ENCODE results near the gene MRPL41. TPM values are rescaled to one million over a fixed set of nuclear protein-coding genes. Genes with fewer than 3 reads are reported as not detected.
A peak's percentile ranks its signal among the peaks of the same experiment; 100 is the strongest.

MRPL41 gene
- total and polyA plus RNA-seq, 2 of the 13 experiments (the other 11 are each of a cell fraction or from before 2014, with no cell fraction given): 20.9 to 54.0 TPM

DNA sequence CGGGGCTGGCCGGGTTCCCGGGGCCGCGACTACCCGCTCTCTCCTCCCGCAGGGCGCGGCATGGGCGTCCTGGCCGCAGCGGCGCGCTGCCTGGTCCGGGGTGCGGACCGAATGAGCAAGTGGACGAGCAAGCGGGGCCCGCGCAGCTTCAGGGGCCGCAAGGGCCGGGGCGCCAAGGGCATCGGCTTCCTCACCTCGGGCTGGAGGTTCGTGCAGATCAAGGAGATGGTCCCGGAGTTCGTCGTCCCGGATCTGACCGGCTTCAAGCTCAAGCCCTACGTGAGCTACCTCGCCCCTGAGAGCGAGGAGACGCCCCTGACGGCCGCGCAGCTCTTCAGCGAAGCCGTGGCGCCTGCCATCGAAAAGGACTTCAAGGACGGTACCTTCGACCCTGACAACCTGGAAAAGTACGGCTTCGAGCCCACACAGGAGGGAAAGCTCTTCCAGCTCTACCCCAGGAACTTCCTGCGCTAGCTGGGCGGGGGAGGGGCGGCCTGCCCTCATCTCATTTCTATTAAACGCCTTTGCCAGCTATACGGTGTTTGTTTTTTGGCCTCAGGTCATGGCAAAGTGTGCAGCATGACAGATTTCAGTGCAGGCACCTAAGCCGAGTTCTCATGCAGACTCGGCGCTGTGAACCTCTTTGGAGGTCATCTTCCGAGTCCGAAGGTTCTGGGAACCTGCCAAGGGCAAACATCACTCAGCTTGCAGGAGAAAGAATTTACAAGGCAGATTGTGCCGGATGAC lies 516 bp downstream of the MRPL41 start (continued):
- TF ChIP-seq, protein P1, sequence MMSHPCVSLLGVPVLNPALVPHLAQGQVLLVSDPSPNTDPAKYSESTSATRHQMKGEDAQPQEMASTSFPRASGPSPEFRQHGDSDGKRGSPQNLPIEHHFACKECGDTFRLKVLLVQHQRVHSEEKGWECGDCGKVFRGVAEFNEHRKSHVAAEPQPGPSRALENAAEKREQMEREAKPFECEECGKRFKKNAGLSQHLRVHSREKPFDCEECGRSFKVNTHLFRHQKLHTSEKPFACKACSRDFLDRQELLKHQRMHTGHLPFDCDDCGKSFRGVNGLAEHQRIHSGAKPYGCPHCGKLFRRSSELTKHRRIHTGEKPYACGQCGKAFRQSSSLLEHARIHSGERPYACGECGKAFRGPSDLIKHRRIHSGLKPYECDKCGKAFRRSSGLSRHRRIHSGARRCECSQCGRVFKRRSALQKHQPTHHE (CRISPR knock-in tag; IDR thresholded peaks at IDR 0.05; ENCODE audit: borderline replicate concordance): no peak
- TF ChIP-seq KAT7 (CRISPR knock-in tag; IDR thresholded peaks at IDR 0.05; ENCODE audit: borderline replicate concordance) (no peak; the same call in 1 of the 2 replicates), MYNN (CRISPR knock-in tag; IDR thresholded peaks at IDR 0.05; ENCODE audit: low read depth) (no peak), ZNF180 (CRISPR knock-in tag; IDR thresholded peaks at IDR 0.05; ENCODE audit: borderline replicate concordance, low read depth) (no peak), RAD51 (IDR thresholded peaks at IDR 0.05; ENCODE audit: borderline replicate concordance) (no peak), SMYD3 (CRISPR knock-in tag; IDR thresholded peaks at IDR 0.05) (no peak), NBN (conservative IDR thresholded peaks at IDR 0.05) (no peak), ESRRA (CRISPR knock-in tag; IDR thresholded peaks at IDR 0.05; ENCODE audit: low read depth) (peak; percentile 27; the same call in 1 of the 2 replicates), ZNF549 (CRISPR knock-in tag; IDR thresholded peaks at IDR 0.05) (no peak), XRCC5 (optimal IDR thresholded peaks at IDR 0.05; ENCODE audit: low read length) (no peak), ZNF20 (CRISPR knock-in tag; IDR thresholded peaks at IDR 0.05) (no peak), KLF16 (CRISPR knock-in tag; IDR thresholded peaks at IDR 0.05) (no peak), ZC3H4 (CRISPR knock-in tag; IDR thresholded peaks at IDR 0.05; ENCODE audit: borderline replicate concordance) (no peak), ZNF567 (CRISPR knock-in tag; IDR thresholded peaks at IDR 0.05; ENCODE audit: borderline replicate concordance) (peak; percentile 41; the same call in 1 of the 2 replicates), ZFP36 (IDR thresholded peaks at IDR 0.05; ENCODE audit: borderline replicate concordance, low read depth, low read length, partially characterized antibody) (no peak), BRCA1 (CRISPR knock-in tag; IDR thresholded peaks at IDR 0.05) (no peak), KLF13 (CRISPR knock-in tag; IDR thresholded peaks at IDR 0.05) (no peak), ZMAT3 (CRISPR knock-in tag; conservative IDR thresholded peaks at IDR 0.05) (no peak), SOX6 (IDR thresholded peaks at IDR 0.05) (no peak), SOX6 (CRISPR knock-in tag; IDR thresholded peaks at IDR 0.05) (0 out of 2 replicates have a peak, but pooled peaks have one; percentile 14)
- TF ChIP-seq, protein P2, sequence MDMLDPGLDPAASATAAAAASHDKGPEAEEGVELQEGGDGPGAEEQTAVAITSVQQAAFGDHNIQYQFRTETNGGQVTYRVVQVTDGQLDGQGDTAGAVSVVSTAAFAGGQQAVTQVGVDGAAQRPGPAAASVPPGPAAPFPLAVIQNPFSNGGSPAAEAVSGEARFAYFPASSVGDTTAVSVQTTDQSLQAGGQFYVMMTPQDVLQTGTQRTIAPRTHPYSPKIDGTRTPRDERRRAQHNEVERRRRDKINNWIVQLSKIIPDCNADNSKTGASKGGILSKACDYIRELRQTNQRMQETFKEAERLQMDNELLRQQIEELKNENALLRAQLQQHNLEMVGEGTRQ (IDR thresholded peaks at IDR 0.05; ENCODE audit: low read depth, low read length): no peak
- TF ChIP-seq, protein P2 (CRISPR knock-in tag; IDR thresholded peaks at IDR 0.05; ENCODE audit: borderline replicate concordance): no peak
- TF ChIP-seq, protein P3, sequence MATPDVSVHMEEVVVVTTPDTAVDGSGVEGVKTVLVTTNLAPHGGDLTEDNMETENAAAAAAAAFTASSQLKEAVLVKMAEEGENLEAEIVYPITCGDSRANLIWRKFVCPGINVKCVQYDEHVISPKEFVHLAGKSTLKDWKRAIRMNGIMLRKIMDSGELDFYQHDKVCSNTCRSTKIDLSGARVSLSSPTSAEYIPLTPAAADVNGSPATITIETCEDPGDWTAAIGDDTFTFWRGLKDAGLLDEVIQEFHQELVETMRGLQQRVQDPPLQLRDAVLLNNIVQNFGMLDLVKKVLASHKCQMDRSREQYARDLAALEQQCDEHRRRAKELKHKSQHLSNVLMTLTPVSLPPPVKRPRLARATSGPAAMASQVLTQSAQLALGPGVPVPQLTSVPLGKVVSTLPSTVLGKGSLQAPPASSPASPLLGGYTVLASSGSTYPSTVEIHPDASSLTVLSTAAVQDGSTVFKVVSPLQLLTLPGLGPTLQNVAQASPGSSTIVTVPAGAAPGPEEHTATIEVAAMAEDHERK (CRISPR knock-in tag; IDR thresholded peaks at IDR 0.05; ENCODE audit: low read depth): no peak
- TF ChIP-seq, protein P4, sequence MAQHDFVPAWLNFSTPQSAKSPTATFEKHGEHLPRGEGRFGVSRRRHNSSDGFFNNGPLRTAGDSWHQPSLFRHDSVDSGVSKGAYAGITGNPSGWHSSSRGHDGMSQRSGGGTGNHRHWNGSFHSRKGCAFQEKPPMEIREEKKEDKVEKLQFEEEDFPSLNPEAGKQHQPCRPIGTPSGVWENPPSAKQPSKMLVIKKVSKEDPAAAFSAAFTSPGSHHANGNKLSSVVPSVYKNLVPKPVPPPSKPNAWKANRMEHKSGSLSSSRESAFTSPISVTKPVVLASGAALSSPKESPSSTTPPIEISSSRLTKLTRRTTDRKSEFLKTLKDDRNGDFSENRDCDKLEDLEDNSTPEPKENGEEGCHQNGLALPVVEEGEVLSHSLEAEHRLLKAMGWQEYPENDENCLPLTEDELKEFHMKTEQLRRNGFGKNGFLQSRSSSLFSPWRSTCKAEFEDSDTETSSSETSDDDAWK (CRISPR knock-in tag; IDR thresholded peaks at IDR 0.05): no peak
- TF ChIP-seq, protein P5, sequence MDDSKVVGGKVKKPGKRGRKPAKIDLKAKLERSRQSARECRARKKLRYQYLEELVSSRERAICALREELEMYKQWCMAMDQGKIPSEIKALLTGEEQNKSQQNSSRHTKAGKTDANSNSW (CRISPR knock-in tag; IDR thresholded peaks at IDR 0.05; ENCODE audit: borderline replicate concordance): 0 out of 2 replicates have a peak, but pooled peaks have one; percentile 56

All from HepG2 (cell line).